H9 (cell line): ENCODE data around the gene PDE6D. TPM values are rescaled to one million over a fixed set of nuclear protein-coding genes. Genes with fewer than 3 reads are reported as not detected.

ENCODE experiments used
- DNase-seq: peaks from one replicate; pipeline ENCODE4 v3.0.0-alpha.2; 2017
- H2AFZ ChIP-seq: one replicate; pipeline ENCODE4 v1.6.1; 2013; ENCODE audit warnings: mild to moderate bottlenecking, low read length, control low read depth, moderate library complexity
- H2AK5ac ChIP-seq: 2 replicates; pipeline ENCODE4 v1.6.1; 2013; ENCODE audit warnings: low read length, control low read depth, mixed read lengths; ENCODE audit not compliant: insufficient read length
- H2BK120ac ChIP-seq: one replicate; pipeline ENCODE4 v1.6.1; 2013; ENCODE audit warnings: low read depth, mild to moderate bottlenecking, low read length, control low read depth, inconsistent platforms; ENCODE audit not compliant: poor library complexity, severe bottlenecking
- H2BK12ac ChIP-seq: 2 replicates; pipeline ENCODE4 v1.6.1; 2013; ENCODE audit warnings: low read length, control low read depth, mixed read lengths, low read depth; ENCODE audit not compliant: insufficient read length
- H2BK15ac ChIP-seq: 2 replicates; pipeline ENCODE4 v1.6.1; 2013; ENCODE audit warnings: low read depth, low read length, control low read depth
- H2BK20ac ChIP-seq: one replicate; pipeline ENCODE4 v1.6.1; 2013; ENCODE audit warnings: low read depth, mild to moderate bottlenecking, low read length, control low read depth, inconsistent platforms; ENCODE audit not compliant: poor library complexity, severe bottlenecking
- H2BK5ac ChIP-seq: 2 replicates; pipeline ENCODE4 v1.6.1; 2013; ENCODE audit warnings: low read length, control low read depth, mixed read lengths; ENCODE audit not compliant: insufficient read length
- H3K14ac ChIP-seq: 2 replicates; pipeline ENCODE4 v1.6.1; 2013; ENCODE audit warnings: low read length, control low read depth; ENCODE audit not compliant: insufficient read depth
- H3K18ac ChIP-seq: 2 replicates; pipeline ENCODE4 v1.6.1; 2013; ENCODE audit warnings: low read depth, mild to moderate bottlenecking, mixed read lengths, low read length, control low read depth; ENCODE audit not compliant: insufficient read length
- H3K23ac ChIP-seq: 2 replicates; pipeline ENCODE4 v1.6.1; 2013; ENCODE audit warnings: low read length, control low read depth, mixed read lengths, low read depth; ENCODE audit not compliant: insufficient read length
- H3K23me2 ChIP-seq: 2 replicates; pipeline ENCODE4 v1.6.1; 2013; ENCODE audit warnings: low read depth, mild to moderate bottlenecking, mixed read lengths, low read length, control low read depth; ENCODE audit not compliant: insufficient read length, poor library complexity, severe bottlenecking
- H3K27ac ChIP-seq: 2 replicates; pipeline ENCODE4 v1.5.1; 2013; ENCODE audit warnings: low read length, control low read depth, mixed read lengths, low read depth; ENCODE audit not compliant: insufficient read length
- H3K27me3 ChIP-seq: 2 replicates; pipeline ENCODE4 v1.6.1; 2013; ENCODE audit warnings: low read length, control low read depth, inconsistent platforms; ENCODE audit not compliant: insufficient read depth
- H3K4ac ChIP-seq: 2 replicates; pipeline ENCODE4 v1.6.1; 2013; ENCODE audit warnings: low read depth, mild to moderate bottlenecking, control low read depth, inconsistent platforms, low read length, moderate library complexity
- H3K4me1 ChIP-seq: 2 replicates; pipeline ENCODE4 v1.6.1; 2013; ENCODE audit warnings: low read length, control low read depth, inconsistent platforms; ENCODE audit not compliant: insufficient read depth
- H3K4me2 ChIP-seq: 2 replicates; pipeline ENCODE4 v1.6.1; 2013; ENCODE audit warnings: low read length, control low read depth, mixed read lengths; ENCODE audit not compliant: insufficient read length, insufficient read depth
- H3K56ac ChIP-seq: 2 replicates; pipeline ENCODE4 v1.6.1; 2013; ENCODE audit warnings: low read depth, mild to moderate bottlenecking, mixed read lengths, low read length, control low read depth; ENCODE audit not compliant: insufficient read length
- H3K79me1 ChIP-seq: 2 replicates; pipeline ENCODE4 v1.6.1; 2013; ENCODE audit warnings: low read depth, mild to moderate bottlenecking, moderate library complexity, low read length, control low read depth, inconsistent platforms; ENCODE audit not compliant: insufficient read depth, poor library complexity, severe bottlenecking
- H3K79me2 ChIP-seq: 2 replicates; pipeline ENCODE4 v1.6.1; 2013; ENCODE audit warnings: low read length, control low read depth, inconsistent platforms; ENCODE audit not compliant: insufficient read depth
- H3K9ac ChIP-seq: 2 replicates; pipeline ENCODE4 v1.6.1; 2013; ENCODE audit warnings: low read length, control low read depth, mixed read lengths; ENCODE audit not compliant: insufficient read length; ENCODE audit errors: extremely low read depth
- H3K9me3 ChIP-seq: one replicate; pipeline ENCODE4 v1.6.1; 2013; ENCODE audit warnings: low read depth, low read length, inconsistent platforms; ENCODE audit not compliant: control insufficient read depth
- H3T11ph ChIP-seq: one replicate; pipeline ENCODE4 v1.6.1; 2013; ENCODE audit warnings: mild to moderate bottlenecking, low read length, control low read depth, inconsistent platforms
- H4K20me1 ChIP-seq: one replicate; pipeline ENCODE4 v1.6.1; 2013; ENCODE audit not compliant: control insufficient read depth, insufficient read length, insufficient read depth
- H4K5ac ChIP-seq: 2 replicates; pipeline ENCODE4 v1.6.1; 2013; ENCODE audit warnings: low read depth, mild to moderate bottlenecking, mixed read lengths, low read length, control low read depth; ENCODE audit not compliant: insufficient read length
- H4K8ac ChIP-seq: replicated peaks from 2 replicates; pipeline ENCODE4 v1.6.1; 2013; ENCODE audit warnings: low read length, control low read depth, mixed read lengths, low read depth; ENCODE audit not compliant: insufficient read length
- H4K91ac ChIP-seq: 2 replicates; pipeline ENCODE4 v1.6.1; 2013; ENCODE audit warnings: low read depth, mild to moderate bottlenecking, moderate library complexity, mixed read lengths, low read length, control low read depth; ENCODE audit not compliant: insufficient read length
- H3K27ac Mint-ChIP-seq, 3 experiments: 2 replicates in 2 of 3; 3 replicates in 1 of 3; pipeline ENCODE4 v1.8.0; 2020 to 2021; ENCODE audit warnings: mixed read lengths in 3 of 3, mild to moderate bottlenecking in 1 of 3, moderate library complexity in 1 of 3
- H3K27me3 Mint-ChIP-seq: 2 replicates; pipeline ENCODE4 v1.8.0; 2021; ENCODE audit warnings: low read depth, mild to moderate bottlenecking, moderate library complexity, mixed read lengths
- H3K36me3 Mint-ChIP-seq, 3 experiments: 2 replicates in 2 of 3; 3 replicates in 1 of 3; pipeline ENCODE4 v1.8.0; 2020 to 2021; ENCODE audit warnings: low read depth in 3 of 3, mixed read lengths in 3 of 3; ENCODE audit not compliant: insufficient read depth in 1 of 3
- H3K4me1 Mint-ChIP-seq, 2 experiments: 2 replicates each; pipeline ENCODE4 v1.8.0; 2020; ENCODE audit warnings: mixed read lengths in 2 of 2
- H3K4me3 Mint-ChIP-seq, 2 experiments: 2 replicates in 1 of 2; 3 replicates in 1 of 2; pipeline ENCODE4 v1.8.0; 2020 to 2021; ENCODE audit warnings: mild to moderate bottlenecking in 2 of 2, mixed read lengths in 2 of 2, moderate library complexity in 1 of 2
- H3K9me3 Mint-ChIP-seq, 2 experiments: 2 replicates in 1 of 2; 3 replicates in 1 of 2; pipeline ENCODE4 v1.8.0; 2020; ENCODE audit warnings: mild to moderate bottlenecking in 2 of 2, mixed read lengths in 2 of 2, moderate library complexity in 1 of 2
- CTCF ChIP-seq: fragments of 200-600 bp; sonication (generic); conservative IDR thresholded peaks from 3 replicates; pipeline ENCODE4 v1.8.0; 2021; ENCODE audit warnings: antibody characterized with exemption, mild to moderate bottlenecking
- WGBS: extraction: QIAGEN DNeasy Blood & Tissue Kit; methylation state at CpG from one replicate; pipeline ENCODE4 v1.1.7; 2013; ENCODE audit warnings: missing lambda C conversion rate, low lambda C conversion rate, mixed read lengths; ENCODE audit not compliant: insufficient read length; ENCODE audit errors: extremely low coverage; 5-methylcytosine and 5-hydroxymethylcytosine counted together
- long read RNA-seq: library from polyadenylated mRNA; unstranded; transcript quantifications from one replicate; pipeline ENCODE4 v2.0.0, GENCODE V29; 2020
- total RNA-seq: library from RNA; stranded (reverse); gene quantifications from 2 replicates; pipeline ENCODE4 v1.2.1, GENCODE V29; 2021

The PDE6D gene
- total RNA-seq: 33.7 and 33.9 TPM in 2 replicates
- long read RNA-seq, transcript PDE6D-201 (5 exons, 1,175 nt): major isoform, 76 of 90 reads
- long read RNA-seq, partial matches to known transcripts: 0 of 90 reads
- long read RNA-seq, other reads (novel, unspliced or antisense): 5 of 90 reads

DNA sequence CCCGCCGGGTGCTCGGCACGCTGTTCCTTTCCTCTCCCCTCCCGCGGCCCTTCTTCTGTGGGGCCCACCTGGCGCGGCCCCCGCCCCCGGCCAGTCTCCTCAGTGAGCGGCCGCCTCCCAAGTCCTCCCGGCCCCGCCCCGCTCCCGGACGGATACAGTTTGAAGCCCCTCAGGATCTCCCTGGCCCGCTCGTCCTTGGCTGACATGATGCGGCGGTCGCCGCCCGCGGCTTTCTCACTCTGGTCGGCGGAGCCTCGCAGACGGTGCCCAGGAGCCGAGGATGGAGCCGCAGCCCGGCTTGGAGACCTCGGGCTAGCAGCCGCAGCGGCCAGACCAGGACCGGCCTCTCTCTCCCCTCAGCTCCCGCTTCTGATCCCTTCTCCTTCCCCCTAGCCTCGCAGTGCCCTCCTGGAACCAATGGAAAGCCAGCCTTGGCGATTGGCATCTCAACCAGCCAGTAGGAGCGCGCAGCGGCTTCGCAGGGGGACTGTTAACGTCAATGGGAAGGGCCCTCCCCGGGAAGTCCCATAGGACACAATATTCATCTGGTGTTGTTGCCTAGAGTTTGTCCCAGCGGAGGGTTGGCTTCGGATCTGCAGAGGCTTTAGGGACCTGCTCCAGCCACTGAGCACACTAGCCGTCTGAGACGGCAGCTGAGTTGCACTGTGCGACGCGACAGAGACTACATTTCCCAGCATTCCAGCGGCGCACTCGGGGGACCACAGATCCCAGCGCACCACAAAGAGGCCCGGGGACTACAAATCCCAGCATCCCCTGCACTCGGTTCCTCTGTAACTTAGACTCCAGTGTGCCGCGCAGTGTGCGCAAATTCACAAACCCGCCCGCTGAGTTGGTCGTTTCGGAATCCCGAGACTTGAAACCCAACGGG lies at the start of gene PDE6D:
Gene PDE6D (minus strand): TSS at position 374 of the 889 bp plus-strand sequence. CDS start 168 bp downstream, at position 206.
- Histone ChIP-seq H3K79me1 (no peaks in the 10 kb centered on the region), H3K23me2 (peaks cover 5% of the 10 kb centered on the region), H3T11ph (no peak within 1 kb of the TSS), H4K20me1 (no peaks in the 10 kb centered on the region), H3K18ac (no peak within 1 kb of the TSS), H3K79me2 (no peaks in the 10 kb centered on the region), H3K4me2 (peak within 1 kb of the TSS; percentile 96), H3K4me1 (no peaks in the 10 kb centered on the region), H3K56ac (no peak within 1 kb of the TSS), H4K91ac (no peak within 1 kb of the TSS), H3K23ac (no peak within 1 kb of the TSS), H4K8ac (no peak within 1 kb of the TSS), H2BK120ac (no peak within 1 kb of the TSS), H2AK5ac (no peak within 1 kb of the TSS), H3K27me3 (no peaks in the 10 kb centered on the region), H4K5ac (no peak within 1 kb of the TSS), H3K9me3 (no peaks in the 10 kb centered on the region), H3K14ac (no peak within 1 kb of the TSS), H2AFZ (peak within 1 kb of the TSS; percentile 25), H2BK20ac (no peak within 1 kb of the TSS), H2BK5ac (no peak within 1 kb of the TSS), H2BK12ac (no peak within 1 kb of the TSS), H2BK15ac (no peak within 1 kb of the TSS), H3K4ac (no peak within 1 kb of the TSS), H3K9ac (peak within 1 kb of the TSS; percentile 43), H3K27ac (no peak within 1 kb of the TSS)
- Mint-ChIP-seq H3K9me3 (no peaks in the 10 kb centered on the region; a peak in 1 of 5 replicates), H3K36me3 (no peaks in the 10 kb centered on the region), H3K27ac (peak within 1 kb of the TSS; percentile 80 to 95 (median 94)), H3K4me3 (peak within 1 kb of the TSS; percentile 94 to 97), H3K27me3 (peaks cover 4% of the 10 kb centered on the region; the same call in 1 of the 2 replicates), H3K4me1 (peaks cover 24 to 36% of the 10 kb centered on the region in 2 experiments)
- WGBS: no CpG with 5 or more reads among the region's 67 CpGs
- peak; percentile 97 for DNase-seq
- TF ChIP-seq CTCF: no peak
